A673 (cell line): ENCODE measurements around the gene KRT74.

Experiments used
- CTCF ChIP-seq: fragments of 300-800, 200-600 bp; sonication (generic); conservative IDR thresholded peaks from 2 replicates; pipeline ENCODE4 v1.5.1; 2017; ENCODE audit warnings: low read depth, mild to moderate bottlenecking, antibody characterized with exemption, low read length, moderate library complexity, mixed read lengths
- EZH2 ChIP-seq: fragments of 200-600 bp; sonication (generic); IDR thresholded peaks from 2 replicates; pipeline ENCODE4 v1.6.1; 2017; ENCODE audit warnings: borderline replicate concordance, low read depth, mild to moderate bottlenecking, mixed read lengths, antibody characterized with exemption, low read length; ENCODE audit not compliant: poor library complexity, severe bottlenecking

GRCh38 chr12:52613384-52614030 is 39.9 kb upstream of the KRT74 start:
- TF ChIP-seq CTCF = no peak
- TF ChIP-seq EZH2 = no peak
